ENCODE results near the gene LECT2.

The LECT2 gene

GRCh38 chr5:135990528-135991255 lies 35.9 kb upstream of the LECT2 start:
- no peaks in the 10 kb centered on the region for H3K9me3 ChIP-seq (ENCODE audit: control insufficient read depth, insufficient read depth, low read length)

GRCh38 chr5:135989686-135990085 lies 34.9 kb upstream of the LECT2 start:
- no peaks in the 10 kb centered on the region for H3K9me3 ChIP-seq (ENCODE audit: control insufficient read depth, insufficient read depth, low read length)
- H3K36me3 ChIP-seq (ENCODE audit: insufficient read depth, low read length), result no peaks in the 10 kb centered on the region
- no peak overlapping the region for H3K9ac ChIP-seq (ENCODE audit: low read depth, low read length)
- H3K4me1 ChIP-seq (ENCODE audit: insufficient read depth, low read length), result no peaks in the 10 kb centered on the region

More at GRCh38 chr5:135990528-135991255, 35.9 kb upstream of the LECT2 start:
- no peaks in the 10 kb centered on the region for H3K36me3 ChIP-seq (ENCODE audit: insufficient read depth, low read length)
- no peak overlapping the region for H3K9ac ChIP-seq (ENCODE audit: low read depth, low read length)
- no peaks in the 10 kb centered on the region for H3K4me1 ChIP-seq (ENCODE audit: insufficient read depth, low read length)

GRCh38 chr5:135988546-135988945 lies 33.8 kb upstream of the LECT2 start:
- Histone ChIP-seq H3K4me1 (ENCODE audit: insufficient read depth, low read length) (no peaks in the 10 kb centered on the region), H3K9me3 (ENCODE audit: control insufficient read depth, insufficient read depth, low read length) (no peaks in the 10 kb centered on the region), H3K9ac (ENCODE audit: low read depth, low read length) (no peak overlapping the region), H3K36me3 (ENCODE audit: insufficient read depth, low read length) (no peaks in the 10 kb centered on the region)

- Histone ChIP-seq H3K4me1 (ENCODE audit: insufficient read depth, low read length) (no peaks in the 10 kb centered on the region), H3K9me3 (ENCODE audit: control insufficient read depth, insufficient read depth, low read length) (no peaks in the 10 kb centered on the region), H3K36me3 (ENCODE audit: insufficient read depth, low read length) (no peaks in the 10 kb centered on the region), H3K9ac (ENCODE audit: low read depth, low read length) (no peak overlapping the region)
Measured at GRCh38 chr5:135986891-135987401, 32.2 kb upstream of the LECT2 start.

GRCh38 chr5:135986401-135986800 lies 31.6 kb upstream of the LECT2 start:
- H3K9me3 ChIP-seq (ENCODE audit: control insufficient read depth, insufficient read depth, low read length), result no peaks in the 10 kb centered on the region
- no peaks in the 10 kb centered on the region for H3K36me3 ChIP-seq (ENCODE audit: insufficient read depth, low read length)
- H3K9ac ChIP-seq (ENCODE audit: low read depth, low read length), result no peak overlapping the region
- H3K4me1 ChIP-seq (ENCODE audit: insufficient read depth, low read length), result no peaks in the 10 kb centered on the region

- H3K36me3 ChIP-seq (ENCODE audit: insufficient read depth, low read length), result no peaks in the 10 kb centered on the region
- H3K4me1 ChIP-seq (ENCODE audit: insufficient read depth, low read length), result no peaks in the 10 kb centered on the region
- no peak overlapping the region for H3K9ac ChIP-seq (ENCODE audit: low read depth, low read length)
- no peaks in the 10 kb centered on the region for H3K9me3 ChIP-seq (ENCODE audit: control insufficient read depth, insufficient read depth, low read length)
Measured at GRCh38 chr5:135985951-135986350, 31.2 kb upstream of the LECT2 start.

- H3K9me3 ChIP-seq (ENCODE audit: control insufficient read depth, insufficient read depth, low read length), result no peaks in the 10 kb centered on the region
- no peaks in the 10 kb centered on the region for H3K36me3 ChIP-seq (ENCODE audit: insufficient read depth, low read length)
- H3K4me1 ChIP-seq (ENCODE audit: insufficient read depth, low read length), result peaks cover 4% of the 10 kb centered on the region
- H3K9ac ChIP-seq (ENCODE audit: low read depth, low read length), result no peak overlapping the region
Measured at GRCh38 chr5:135980620-135981019, 25.8 kb upstream of the LECT2 start.

GRCh38 chr5:135979510-135979909 lies 24.7 kb upstream of the LECT2 start:
- Histone ChIP-seq H3K4me1 (ENCODE audit: insufficient read depth, low read length) (peaks cover 10% of the 10 kb centered on the region), H3K36me3 (ENCODE audit: insufficient read depth, low read length) (no peaks in the 10 kb centered on the region), H3K9ac (ENCODE audit: low read depth, low read length) (no peak overlapping the region), H3K9me3 (ENCODE audit: control insufficient read depth, insufficient read depth, low read length) (no peaks in the 10 kb centered on the region)

GRCh38 chr5:135978993-135979392 lies 24.2 kb upstream of the LECT2 start:
- Histone ChIP-seq H3K9me3 (ENCODE audit: control insufficient read depth, insufficient read depth, low read length) (no peaks in the 10 kb centered on the region), H3K9ac (ENCODE audit: low read depth, low read length) (no peak overlapping the region), H3K36me3 (ENCODE audit: insufficient read depth, low read length) (no peaks in the 10 kb centered on the region), H3K4me1 (ENCODE audit: insufficient read depth, low read length) (peaks cover 10% of the 10 kb centered on the region)

- Histone ChIP-seq H3K9ac (ENCODE audit: low read depth, low read length) (no peak overlapping the region), H3K9me3 (ENCODE audit: control insufficient read depth, insufficient read depth, low read length) (no peaks in the 10 kb centered on the region), H3K36me3 (ENCODE audit: insufficient read depth, low read length) (no peaks in the 10 kb centered on the region), H3K4me1 (ENCODE audit: insufficient read depth, low read length) (peaks cover 10% of the 10 kb centered on the region)
Measured at GRCh38 chr5:135978212-135978631, 23.4 kb upstream of the LECT2 start.

GRCh38 chr5:135977375-135977928 lies 22.7 kb upstream of the LECT2 start:
- Histone ChIP-seq H3K9ac (ENCODE audit: low read depth, low read length) (no peak overlapping the region), H3K36me3 (ENCODE audit: insufficient read depth, low read length) (no peaks in the 10 kb centered on the region), H3K4me1 (ENCODE audit: insufficient read depth, low read length) (peaks cover 10% of the 10 kb centered on the region), H3K9me3 (ENCODE audit: control insufficient read depth, insufficient read depth, low read length) (no peaks in the 10 kb centered on the region)

- H3K4me1 ChIP-seq (ENCODE audit: insufficient read depth, low read length), result peaks cover 10% of the 10 kb centered on the region
- H3K36me3 ChIP-seq (ENCODE audit: insufficient read depth, low read length), result no peaks in the 10 kb centered on the region
- no peaks in the 10 kb centered on the region for H3K9me3 ChIP-seq (ENCODE audit: control insufficient read depth, insufficient read depth, low read length)
- H3K9ac ChIP-seq (ENCODE audit: low read depth, low read length), result no peak overlapping the region
Measured at GRCh38 chr5:135976216-135976615, 21.4 kb upstream of the LECT2 start.

GRCh38 chr5:135975122-135975521 lies 20.3 kb upstream of the LECT2 start:
- no peak overlapping the region for H3K9ac ChIP-seq (ENCODE audit: low read depth, low read length)
- H3K36me3 ChIP-seq (ENCODE audit: insufficient read depth, low read length), result no peaks in the 10 kb centered on the region
- no peaks in the 10 kb centered on the region for H3K9me3 ChIP-seq (ENCODE audit: control insufficient read depth, insufficient read depth, low read length)
- peaks cover 10% of the 10 kb centered on the region for H3K4me1 ChIP-seq (ENCODE audit: insufficient read depth, low read length)

GRCh38 chr5:135974021-135974600 lies 19.3 kb upstream of the LECT2 start:
- Histone ChIP-seq H3K9ac (ENCODE audit: low read depth, low read length) (no peak overlapping the region), H3K36me3 (ENCODE audit: insufficient read depth, low read length) (no peaks in the 10 kb centered on the region), H3K9me3 (ENCODE audit: control insufficient read depth, insufficient read depth, low read length) (no peaks in the 10 kb centered on the region), H3K4me1 (ENCODE audit: insufficient read depth, low read length) (peaks cover 10% of the 10 kb centered on the region)
